ENCODE data around the gene METTL3.
A peak's percentile ranks its signal among the peaks of the same experiment; 100 is the strongest.

DNA sequence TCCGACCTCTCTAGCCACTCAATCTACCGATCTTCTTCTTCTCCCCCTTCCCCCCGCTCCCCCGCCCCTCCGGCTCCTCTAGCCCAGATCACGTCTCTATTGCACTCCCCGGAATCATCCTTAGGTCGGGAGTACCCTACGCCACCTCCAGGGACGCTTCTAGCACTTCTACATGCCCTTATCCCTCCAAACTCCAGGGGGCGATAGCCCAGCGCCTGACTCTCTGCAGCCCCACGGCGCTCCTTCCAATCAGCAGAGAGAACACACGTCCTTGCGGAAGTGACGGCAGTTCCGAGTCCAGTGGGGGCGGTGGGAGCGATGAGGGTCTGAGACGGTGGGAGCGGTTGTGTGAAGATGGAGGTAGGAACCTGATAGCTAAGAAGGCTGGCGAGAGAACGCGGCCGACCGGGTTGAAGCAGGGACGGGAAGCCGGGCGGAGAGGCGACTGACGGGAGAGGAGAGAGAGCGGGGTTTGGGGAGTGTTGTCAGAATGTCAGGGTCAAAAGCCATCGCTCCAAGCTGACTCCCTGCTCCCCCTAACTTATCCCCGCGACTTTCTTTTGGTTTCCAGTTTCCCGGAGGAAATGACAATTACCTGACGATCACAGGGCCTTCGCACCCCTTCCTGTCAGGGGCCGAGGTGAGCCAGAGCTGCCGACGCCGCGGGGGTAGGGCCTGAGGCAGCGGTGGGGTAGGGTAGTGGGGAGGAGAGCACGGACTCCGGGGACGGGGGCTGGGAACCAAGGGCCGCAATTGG is 34.0 kb downstream of the METTL3 start, which contains the start of the genes RAB2B and TOX4:
- TF ChIP-seq, protein P1, sequence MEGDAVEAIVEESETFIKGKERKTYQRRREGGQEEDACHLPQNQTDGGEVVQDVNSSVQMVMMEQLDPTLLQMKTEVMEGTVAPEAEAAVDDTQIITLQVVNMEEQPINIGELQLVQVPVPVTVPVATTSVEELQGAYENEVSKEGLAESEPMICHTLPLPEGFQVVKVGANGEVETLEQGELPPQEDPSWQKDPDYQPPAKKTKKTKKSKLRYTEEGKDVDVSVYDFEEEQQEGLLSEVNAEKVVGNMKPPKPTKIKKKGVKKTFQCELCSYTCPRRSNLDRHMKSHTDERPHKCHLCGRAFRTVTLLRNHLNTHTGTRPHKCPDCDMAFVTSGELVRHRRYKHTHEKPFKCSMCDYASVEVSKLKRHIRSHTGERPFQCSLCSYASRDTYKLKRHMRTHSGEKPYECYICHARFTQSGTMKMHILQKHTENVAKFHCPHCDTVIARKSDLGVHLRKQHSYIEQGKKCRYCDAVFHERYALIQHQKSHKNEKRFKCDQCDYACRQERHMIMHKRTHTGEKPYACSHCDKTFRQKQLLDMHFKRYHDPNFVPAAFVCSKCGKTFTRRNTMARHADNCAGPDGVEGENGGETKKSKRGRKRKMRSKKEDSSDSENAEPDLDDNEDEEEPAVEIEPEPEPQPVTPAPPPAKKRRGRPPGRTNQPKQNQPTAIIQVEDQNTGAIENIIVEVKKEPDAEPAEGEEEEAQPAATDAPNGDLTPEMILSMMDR (conservative IDR thresholded peaks at IDR 0.05; ENCODE audit: low read depth, low read length), result peak; percentile 100; the same call in 1 of the 2 replicates
- TF ChIP-seq NFE2L2 (IDR thresholded peaks at IDR 0.05; ENCODE audit: low read depth, low read length), result no peak
- TF ChIP-seq CEBPB (IDR thresholded peaks at IDR 0.05; ENCODE audit: low read depth, low read length), result no peak
- TF ChIP-seq, protein P2, sequence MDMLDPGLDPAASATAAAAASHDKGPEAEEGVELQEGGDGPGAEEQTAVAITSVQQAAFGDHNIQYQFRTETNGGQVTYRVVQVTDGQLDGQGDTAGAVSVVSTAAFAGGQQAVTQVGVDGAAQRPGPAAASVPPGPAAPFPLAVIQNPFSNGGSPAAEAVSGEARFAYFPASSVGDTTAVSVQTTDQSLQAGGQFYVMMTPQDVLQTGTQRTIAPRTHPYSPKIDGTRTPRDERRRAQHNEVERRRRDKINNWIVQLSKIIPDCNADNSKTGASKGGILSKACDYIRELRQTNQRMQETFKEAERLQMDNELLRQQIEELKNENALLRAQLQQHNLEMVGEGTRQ (IDR thresholded peaks at IDR 0.05; ENCODE audit: low read depth, low read length), result no peak; the same call in none of the 2 replicates
- peak; percentile 95 for TF ChIP-seq POLR2A (IDR thresholded peaks at IDR 0.05; ENCODE audit: low read depth, low read length)
- TF ChIP-seq BHLHE40 (IDR thresholded peaks at IDR 0.05; ENCODE audit: low read depth, low read length), result no peak
- peak; percentile 53; the same call in 1 of the 2 replicates for TF ChIP-seq RAD21 (IDR thresholded peaks at IDR 0.05; ENCODE audit: low read length)
